Measurements from ENCODE around the gene KCNMA1. TPM values are rescaled to one million over a fixed set of nuclear protein-coding genes. Genes with fewer than 3 reads are reported as not detected.

KCNMA1 gene
- total RNA-seq, 1 donor from 2014 or later, result 0.21 TPM

DNA sequence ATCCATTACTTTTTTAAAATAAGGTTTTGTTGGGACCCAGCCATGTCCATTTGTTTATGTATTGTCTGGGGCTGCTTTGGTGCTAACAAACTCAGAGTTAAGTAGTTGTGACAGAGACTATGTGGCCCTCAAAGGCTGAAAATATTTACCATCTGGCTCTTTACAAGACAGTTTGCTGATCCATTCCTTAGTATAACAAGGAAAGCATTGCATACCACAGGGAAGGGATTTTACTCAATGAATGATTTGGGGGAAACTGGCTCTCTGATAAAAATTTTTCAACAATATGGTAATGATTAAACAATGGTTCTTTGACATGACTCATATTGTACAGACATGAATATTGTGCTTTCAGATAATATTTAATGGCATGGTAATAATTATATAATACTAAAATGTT is 738.1 kb downstream of the KCNMA1 start:
- no peaks in the 10 kb centered on the region for H3K36me3 Mint-ChIP-seq (ENCODE audit: low read depth)
- H3K9me3 Mint-ChIP-seq, result no peaks in the 10 kb centered on the region
- no peaks in the 10 kb centered on the region for H3K4me1 Mint-ChIP-seq (ENCODE audit: low read depth)
- no peak for DNase-seq (ENCODE audit: low spot score)
- H3K27ac Mint-ChIP-seq, result no peak overlapping the region
- intact Hi-C loops (cut with micrococcal nuclease), result no loop called here
- H3K4me3 Mint-ChIP-seq (ENCODE audit: low read depth), result no peak overlapping the region
- H3K27me3 Mint-ChIP-seq (ENCODE audit: low read depth), result no peaks in the 10 kb centered on the region

DNA sequence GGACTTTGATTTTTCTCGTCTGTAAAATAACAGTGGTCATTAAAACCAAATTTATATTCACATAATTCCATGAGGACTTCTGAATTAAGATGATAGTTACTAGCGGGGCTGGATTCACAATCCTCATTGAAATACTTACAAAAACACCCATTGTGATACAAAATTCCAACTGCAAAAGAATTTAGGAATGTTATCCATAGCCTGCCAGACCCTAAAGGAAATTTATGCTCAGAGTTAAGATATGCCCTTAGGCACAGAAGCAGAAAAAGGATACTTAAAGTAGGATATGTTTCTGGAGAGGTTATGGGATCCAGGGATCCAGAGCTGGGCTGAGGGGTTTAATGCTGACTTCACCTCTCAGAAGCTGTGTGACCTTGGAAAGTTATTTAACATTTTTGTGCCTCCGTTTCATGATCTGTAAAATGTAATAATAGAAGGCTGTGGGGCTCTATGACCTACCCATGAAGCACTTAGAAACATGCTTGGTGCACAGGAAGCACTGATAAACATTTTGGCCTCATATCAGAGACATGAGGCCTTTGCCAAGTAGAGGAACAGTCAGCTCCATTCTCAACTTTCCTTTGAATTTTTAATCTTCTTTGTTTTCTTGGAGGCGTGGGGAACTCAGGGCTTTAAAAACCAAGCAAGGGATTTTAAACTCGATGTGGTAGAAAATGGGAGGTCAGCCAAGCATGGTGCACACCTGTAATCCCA is 744.7 kb downstream of the KCNMA1 start:
- DNase-seq (ENCODE audit: low spot score), result no peak
- Mint-ChIP-seq H3K9me3 (no peaks in the 10 kb centered on the region), H3K4me1 (ENCODE audit: low read depth) (no peaks in the 10 kb centered on the region), H3K27ac (no peak overlapping the region), H3K4me3 (ENCODE audit: low read depth) (no peak overlapping the region), H3K27me3 (ENCODE audit: low read depth) (no peaks in the 10 kb centered on the region), H3K36me3 (ENCODE audit: low read depth) (no peaks in the 10 kb centered on the region)
- intact Hi-C loops (cut with micrococcal nuclease), result no loop called here

DNA sequence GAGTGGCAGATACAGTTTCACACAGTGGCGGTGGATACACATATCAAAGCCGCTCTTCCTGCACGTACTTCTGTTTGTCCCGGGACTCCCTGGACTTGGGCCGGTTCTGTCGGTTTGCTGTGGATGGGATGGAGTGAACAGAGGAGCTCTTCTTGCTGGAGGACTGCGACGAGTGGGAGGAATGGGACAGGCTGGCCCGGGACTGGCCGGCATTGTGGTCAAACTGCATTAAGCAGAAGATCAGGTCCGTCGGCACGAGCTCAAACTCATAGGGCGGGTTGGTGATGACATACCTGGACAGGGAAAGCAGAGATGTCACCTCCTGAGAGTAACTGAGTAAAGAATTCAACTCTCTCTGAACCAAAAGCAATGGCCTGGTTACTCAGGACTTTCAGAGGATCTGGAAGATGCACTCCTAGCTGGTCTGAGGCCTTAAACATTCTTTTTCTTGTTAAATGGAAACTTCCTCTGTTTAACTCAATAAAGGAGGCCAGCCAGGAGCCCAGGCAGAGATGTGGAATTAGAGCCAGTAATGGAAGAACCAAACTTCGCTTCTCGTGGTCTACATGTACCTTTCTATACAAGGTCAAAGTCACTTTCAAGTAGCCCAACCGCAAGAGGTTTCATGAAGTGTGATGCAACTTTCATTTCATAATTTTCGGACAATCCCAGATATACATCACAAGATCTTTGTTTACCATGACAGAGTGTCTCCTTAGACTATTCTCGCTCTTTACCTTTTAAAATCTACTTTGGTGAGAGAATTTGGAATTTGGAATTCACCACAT is 750.2 kb downstream of the KCNMA1 start:
- Mint-ChIP-seq H3K4me1 (ENCODE audit: low read depth) (no peaks in the 10 kb centered on the region), H3K9me3 (no peaks in the 10 kb centered on the region), H3K36me3 (ENCODE audit: low read depth) (no peaks in the 10 kb centered on the region), H3K27ac (no peak overlapping the region), H3K4me3 (ENCODE audit: low read depth) (no peak overlapping the region), H3K27me3 (ENCODE audit: low read depth) (no peaks in the 10 kb centered on the region)
- no peak for DNase-seq (ENCODE audit: low spot score)
- intact Hi-C loops (cut with micrococcal nuclease), result no loop called here

DNA sequence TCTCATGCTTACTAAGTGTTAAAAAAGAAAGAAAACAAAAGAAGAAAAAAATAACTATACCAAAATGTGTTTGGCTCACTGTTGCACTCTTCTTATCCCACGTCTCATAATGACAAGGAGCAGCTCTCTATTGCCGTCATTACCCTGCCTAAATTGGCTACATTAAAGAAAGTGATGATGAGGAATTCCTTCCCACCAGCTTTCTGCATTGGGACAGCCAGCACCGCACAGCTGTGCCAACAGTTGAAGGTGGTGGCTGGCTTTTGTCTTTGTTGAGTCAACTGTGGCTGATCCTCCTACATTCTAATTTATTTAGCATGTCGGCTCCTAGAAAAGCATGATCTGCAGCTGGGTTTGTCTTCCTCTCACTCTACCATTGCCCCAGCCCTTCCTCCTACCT is 751.8 kb downstream of the KCNMA1 start:
- no peak for DNase-seq (ENCODE audit: low spot score)
- no peaks in the 10 kb centered on the region for H3K36me3 Mint-ChIP-seq (ENCODE audit: low read depth)

DNA sequence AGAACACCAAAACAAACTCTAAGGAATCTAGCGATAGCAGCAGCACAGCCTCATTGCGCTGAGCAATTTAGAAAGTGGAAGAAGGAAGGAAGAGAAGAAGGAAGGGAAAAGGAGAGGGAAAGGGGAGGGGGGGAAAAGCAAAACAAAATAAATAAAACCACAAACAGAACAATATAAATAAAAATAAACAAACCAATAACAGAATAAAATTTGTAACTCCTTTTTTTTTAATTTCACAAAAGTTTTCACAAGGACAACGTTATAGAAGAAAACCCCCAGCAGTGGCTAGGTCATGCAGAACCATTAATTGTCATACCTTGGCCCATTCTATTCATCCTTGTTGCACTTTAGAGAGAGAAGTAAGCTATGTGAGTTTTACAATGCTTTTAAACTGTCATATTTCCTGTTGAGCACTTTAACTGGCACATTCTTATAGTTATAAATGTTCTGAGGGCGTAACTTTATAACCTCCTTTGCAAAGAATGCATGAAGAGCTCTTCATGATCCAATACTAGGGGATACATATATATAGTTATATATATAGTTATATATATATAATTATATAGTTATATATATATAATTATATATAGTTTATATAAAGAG is 752.8 kb downstream of the KCNMA1 start:
- Mint-ChIP-seq H3K4me3 (ENCODE audit: low read depth) (no peak overlapping the region), H3K27me3 (ENCODE audit: low read depth) (no peaks in the 10 kb centered on the region)
- intact Hi-C loops (cut with micrococcal nuclease), result no loop called here

More for the DNA sequence above, 751.8 kb downstream of the KCNMA1 start:
- H3K9me3 Mint-ChIP-seq, result no peaks in the 10 kb centered on the region
- no peak overlapping the region for H3K27ac Mint-ChIP-seq
- intact Hi-C loops (cut with micrococcal nuclease), result no loop called here
- no peaks in the 10 kb centered on the region for H3K27me3 Mint-ChIP-seq (ENCODE audit: low read depth)
- H3K4me1 Mint-ChIP-seq (ENCODE audit: low read depth), result no peaks in the 10 kb centered on the region
- no peak overlapping the region for H3K4me3 Mint-ChIP-seq (ENCODE audit: low read depth)

DNA sequence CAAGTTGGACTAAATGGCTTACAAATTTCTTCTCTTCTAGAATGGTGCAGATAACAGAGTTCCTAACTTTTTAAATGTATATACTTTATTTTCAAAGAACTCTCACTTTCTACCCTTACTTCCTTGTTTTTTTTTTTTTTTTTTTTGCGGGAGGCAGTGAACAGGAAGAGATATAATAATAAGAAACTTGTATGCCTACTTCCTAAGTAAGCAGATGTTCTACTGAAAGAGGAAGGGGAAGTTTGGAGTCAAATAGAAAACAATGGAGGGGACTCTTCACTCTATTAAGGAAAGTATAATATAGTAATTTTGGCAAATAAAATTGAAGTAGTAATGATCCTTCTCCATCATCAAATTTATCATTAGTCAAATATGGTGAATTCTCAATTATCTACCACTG is 754.0 kb downstream of the KCNMA1 start:
- H3K9me3 Mint-ChIP-seq, result no peaks in the 10 kb centered on the region
- no peak for DNase-seq (ENCODE audit: low spot score)
- H3K36me3 Mint-ChIP-seq (ENCODE audit: low read depth), result no peaks in the 10 kb centered on the region
- H3K27ac Mint-ChIP-seq, result no peak overlapping the region
- intact Hi-C loops (cut with micrococcal nuclease), result no loop called here
- no peak overlapping the region for H3K4me3 Mint-ChIP-seq (ENCODE audit: low read depth)
- H3K27me3 Mint-ChIP-seq (ENCODE audit: low read depth), result no peaks in the 10 kb centered on the region
- H3K4me1 Mint-ChIP-seq (ENCODE audit: low read depth), result no peaks in the 10 kb centered on the region

More for the DNA sequence above, 752.8 kb downstream of the KCNMA1 start:
- H3K36me3 Mint-ChIP-seq (ENCODE audit: low read depth), result no peaks in the 10 kb centered on the region
- no peaks in the 10 kb centered on the region for H3K9me3 Mint-ChIP-seq
- no peak overlapping the region for H3K27ac Mint-ChIP-seq
- no peak for DNase-seq (ENCODE audit: low spot score)
- no peaks in the 10 kb centered on the region for H3K4me1 Mint-ChIP-seq (ENCODE audit: low read depth)

DNA sequence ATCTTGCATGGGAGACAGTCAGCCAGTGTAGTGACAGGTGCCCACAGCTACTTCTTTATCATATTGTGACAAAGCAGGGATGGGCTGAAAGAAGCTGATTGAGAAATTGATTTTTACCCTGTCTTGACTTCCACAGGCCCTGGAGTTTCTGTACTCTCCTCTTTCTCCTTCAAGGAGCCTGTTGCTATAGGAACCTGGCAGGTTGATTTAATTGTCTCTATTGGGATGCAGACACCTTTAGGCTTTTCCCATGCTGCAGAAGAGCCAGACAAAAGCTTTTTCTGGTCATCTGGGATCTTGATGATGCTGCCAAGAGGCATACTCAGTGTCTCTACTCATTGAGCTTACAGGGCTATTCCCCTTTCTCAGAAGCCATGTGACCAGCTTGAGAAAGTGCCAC is 754.8 kb downstream of the KCNMA1 start:
- intact Hi-C loops (cut with micrococcal nuclease), result no loop called here
- H3K4me1 Mint-ChIP-seq (ENCODE audit: low read depth), result no peaks in the 10 kb centered on the region
- no peaks in the 10 kb centered on the region for H3K9me3 Mint-ChIP-seq
- no peak for DNase-seq (ENCODE audit: low spot score)
- no peaks in the 10 kb centered on the region for H3K36me3 Mint-ChIP-seq (ENCODE audit: low read depth)
- no peak overlapping the region for H3K4me3 Mint-ChIP-seq (ENCODE audit: low read depth)
- no peaks in the 10 kb centered on the region for H3K27me3 Mint-ChIP-seq (ENCODE audit: low read depth)
- no peak overlapping the region for H3K27ac Mint-ChIP-seq

DNA sequence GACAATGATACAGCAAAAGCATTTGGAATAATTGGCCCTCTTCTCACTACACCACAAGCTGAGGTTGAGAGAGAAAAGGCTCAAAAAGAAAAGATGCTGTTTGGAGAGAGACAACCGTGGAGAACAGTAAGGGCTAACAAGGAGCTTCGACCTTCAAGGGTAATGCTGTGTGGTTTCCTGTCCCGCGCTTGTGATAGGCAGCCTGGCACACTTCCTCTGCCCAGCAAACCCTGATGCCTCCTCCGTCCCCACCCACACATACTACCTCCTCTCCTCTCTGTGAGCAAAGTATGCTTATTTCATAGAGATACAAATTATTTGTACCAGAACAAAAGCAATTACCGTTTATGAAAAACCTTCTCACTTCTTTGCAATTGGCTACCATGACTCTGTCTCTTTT is 755.4 kb downstream of the KCNMA1 start:
- DNase-seq (ENCODE audit: low spot score), result no peak

DNA sequence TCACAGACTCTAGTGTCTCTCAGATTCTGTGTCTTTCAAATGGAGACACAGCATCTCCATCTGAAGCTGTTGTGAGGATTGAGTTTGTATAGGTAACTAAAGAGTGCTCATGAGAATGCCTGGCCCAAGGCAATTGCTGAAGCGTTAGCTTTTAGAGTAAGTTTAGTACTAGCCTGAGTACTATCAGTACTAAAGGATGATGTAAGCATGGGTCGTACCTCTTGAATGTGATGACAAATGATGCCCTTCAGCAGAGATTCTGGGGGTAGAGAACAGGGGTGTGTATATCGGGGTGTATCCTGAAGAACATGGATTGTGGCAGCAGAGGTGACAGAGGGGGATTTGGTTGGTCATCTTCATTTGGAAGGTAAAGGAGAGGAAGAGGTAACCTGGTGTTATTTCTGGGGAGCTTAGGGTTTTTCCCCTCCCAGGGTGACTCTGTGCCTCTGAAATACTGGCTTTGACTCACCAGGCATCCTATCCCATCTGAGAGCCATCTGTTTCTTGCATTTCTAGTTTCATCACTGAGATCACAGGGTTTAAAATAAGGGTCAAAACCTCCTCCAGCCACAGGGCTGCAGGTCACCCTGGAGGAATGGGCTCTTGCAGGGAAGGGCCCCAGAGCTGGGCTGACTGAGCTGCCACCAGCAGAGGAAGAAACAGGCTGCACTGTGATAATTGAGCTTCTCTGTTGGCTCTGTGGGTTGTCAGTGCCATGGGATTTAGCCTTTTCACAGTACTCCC is 756.0 kb downstream of the KCNMA1 start:
- Mint-ChIP-seq H3K9me3 (no peaks in the 10 kb centered on the region), H3K4me1 (ENCODE audit: low read depth) (no peaks in the 10 kb centered on the region), H3K36me3 (ENCODE audit: low read depth) (no peaks in the 10 kb centered on the region), H3K27ac (no peak overlapping the region), H3K4me3 (ENCODE audit: low read depth) (no peak overlapping the region), H3K27me3 (ENCODE audit: low read depth) (no peaks in the 10 kb centered on the region)
- intact Hi-C loops (cut with micrococcal nuclease), result no loop called here
- DNase-seq (ENCODE audit: low spot score), result no peak

More for the DNA sequence above, 755.4 kb downstream of the KCNMA1 start:
- no peaks in the 10 kb centered on the region for H3K36me3 Mint-ChIP-seq (ENCODE audit: low read depth)
- no peak overlapping the region for H3K27ac Mint-ChIP-seq
- no peak overlapping the region for H3K4me3 Mint-ChIP-seq (ENCODE audit: low read depth)
- H3K9me3 Mint-ChIP-seq, result no peaks in the 10 kb centered on the region
- H3K27me3 Mint-ChIP-seq (ENCODE audit: low read depth), result no peaks in the 10 kb centered on the region
- intact Hi-C loops (cut with micrococcal nuclease), result no loop called here
- no peaks in the 10 kb centered on the region for H3K4me1 Mint-ChIP-seq (ENCODE audit: low read depth)

DNA sequence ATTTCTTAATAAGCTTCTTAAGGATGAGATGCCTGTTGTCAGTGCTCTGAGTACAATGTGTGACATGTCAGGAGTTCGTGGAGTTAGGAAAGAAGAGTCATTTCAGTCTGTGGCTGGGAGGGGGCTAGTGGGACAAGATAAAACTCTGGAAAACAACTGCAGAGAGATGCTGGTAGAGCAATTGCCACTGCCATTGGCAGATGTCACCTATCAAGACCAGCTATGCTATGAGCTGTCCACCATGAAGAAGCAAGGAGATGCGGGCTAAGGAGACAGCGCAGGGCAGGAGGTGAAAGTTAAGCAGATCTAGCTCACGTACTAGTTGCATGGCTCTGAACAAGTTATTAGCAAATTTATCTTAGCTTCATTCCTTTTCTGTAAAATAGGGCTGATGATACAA is 756.7 kb downstream of the KCNMA1 start:
- H3K27ac Mint-ChIP-seq, result no peak overlapping the region
- H3K4me1 Mint-ChIP-seq (ENCODE audit: low read depth), result no peaks in the 10 kb centered on the region
- H3K4me3 Mint-ChIP-seq (ENCODE audit: low read depth), result no peak overlapping the region
- intact Hi-C loops (cut with micrococcal nuclease), result no loop called here
- H3K27me3 Mint-ChIP-seq (ENCODE audit: low read depth), result no peaks in the 10 kb centered on the region
- DNase-seq (ENCODE audit: low spot score), result no peak
- no peaks in the 10 kb centered on the region for H3K36me3 Mint-ChIP-seq (ENCODE audit: low read depth)
- H3K9me3 Mint-ChIP-seq, result no peaks in the 10 kb centered on the region

DNA sequence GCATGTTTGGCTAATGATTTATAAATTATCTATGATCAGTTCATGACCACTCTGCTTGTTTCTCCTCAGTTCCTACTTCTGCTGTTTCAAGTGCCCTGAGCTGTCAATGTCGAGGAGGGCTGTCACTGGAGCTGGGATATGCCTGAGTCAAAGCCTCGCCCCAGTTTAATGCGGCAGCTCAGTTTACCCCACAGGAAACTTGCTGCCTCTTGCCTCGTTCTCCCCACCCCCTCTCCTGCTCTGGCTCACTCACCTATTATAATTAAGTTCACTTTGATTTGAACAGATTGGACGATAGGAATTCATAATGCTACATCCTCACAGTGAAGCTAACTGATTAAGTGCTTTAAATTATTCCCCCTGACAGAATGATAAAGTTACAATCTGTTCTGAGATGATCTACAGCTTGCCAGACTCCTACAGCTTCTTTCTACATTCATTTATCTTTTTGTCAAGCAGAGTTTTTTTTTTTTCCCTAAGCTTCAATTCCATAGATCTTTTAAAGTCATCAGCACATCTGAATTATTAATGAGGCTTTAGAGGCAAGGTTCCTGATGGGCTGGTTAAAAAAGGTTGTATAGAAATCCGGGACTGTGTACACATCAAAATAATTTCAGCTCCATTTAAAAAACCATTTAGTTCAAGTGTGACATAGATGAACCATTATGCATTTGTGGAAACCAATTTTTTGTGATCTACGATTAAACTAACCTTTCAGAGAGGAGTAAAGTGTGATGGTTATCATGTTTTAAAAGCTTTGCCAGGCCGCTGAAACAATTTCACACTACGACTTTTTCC is 758.3 kb downstream of the KCNMA1 start:
- no peak for DNase-seq (ENCODE audit: low spot score)
- intact Hi-C loops (cut with micrococcal nuclease), result no loop called here
- H3K36me3 Mint-ChIP-seq (ENCODE audit: low read depth), result no peaks in the 10 kb centered on the region
- H3K4me1 Mint-ChIP-seq (ENCODE audit: low read depth), result no peaks in the 10 kb centered on the region
- no peaks in the 10 kb centered on the region for H3K27me3 Mint-ChIP-seq (ENCODE audit: low read depth)
- no peak overlapping the region for H3K4me3 Mint-ChIP-seq (ENCODE audit: low read depth)
- H3K9me3 Mint-ChIP-seq, result no peaks in the 10 kb centered on the region
- H3K27ac Mint-ChIP-seq, result no peak overlapping the region

DNA sequence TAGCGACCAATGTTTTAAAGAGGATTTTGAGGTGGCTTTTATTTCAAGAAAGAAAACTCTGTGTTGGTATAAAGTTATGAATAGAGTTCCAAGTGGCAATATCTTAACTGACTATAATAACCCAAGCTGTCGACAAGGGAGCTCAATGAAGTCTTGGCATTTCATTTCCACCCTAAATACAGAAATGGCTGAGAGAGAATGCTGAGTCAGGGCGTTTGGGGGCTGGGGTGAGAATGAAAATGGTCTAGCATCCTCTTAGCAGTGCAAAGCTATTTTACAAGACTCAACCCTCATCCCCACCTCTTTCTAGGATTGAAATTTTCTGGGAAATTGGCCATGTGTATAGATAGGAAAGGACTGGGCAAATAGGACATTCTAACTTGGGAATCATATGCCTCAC is 759.1 kb downstream of the KCNMA1 start:
- no peaks in the 10 kb centered on the region for H3K36me3 Mint-ChIP-seq (ENCODE audit: low read depth)
- no peaks in the 10 kb centered on the region for H3K4me1 Mint-ChIP-seq (ENCODE audit: low read depth)
- no peaks in the 10 kb centered on the region for H3K9me3 Mint-ChIP-seq
- no peak for DNase-seq (ENCODE audit: low spot score)
- intact Hi-C loops (cut with micrococcal nuclease), result no loop called here
- H3K4me3 Mint-ChIP-seq (ENCODE audit: low read depth), result no peak overlapping the region
- no peak overlapping the region for H3K27ac Mint-ChIP-seq
- no peaks in the 10 kb centered on the region for H3K27me3 Mint-ChIP-seq (ENCODE audit: low read depth)

Data from activated T-helper 2 cell treated with anti-CD3 and anti-CD28 coated beads, Interferon-gamma antibody, Interleukin-2, Interleukin-4, amounts not matched to agents 10 μg/mL and 5 μg/mL and 100 μg/mL, durations not matched to agents 14 hours and 24 hours and 36 hours (primary cell).